NT2/D1 (cell line): Measurements from ENCODE around the gene CCN6.

Experiments
- SUZ12 ChIP-seq: IDR thresholded peaks from 2 replicates; pipeline ENCODE4 v1.6.1; 2011; ENCODE audit not compliant: insufficient read length, insufficient read depth; ENCODE audit errors: extremely low read depth
- YY1 ChIP-seq: IDR thresholded peaks from 2 replicates; pipeline ENCODE4 v1.6.1; 2011; ENCODE audit not compliant: insufficient read length, insufficient read depth
- ZNF274 ChIP-seq: IDR thresholded peaks from 2 replicates; pipeline ENCODE4 v1.6.1; 2011; ENCODE audit warnings: mild to moderate bottlenecking, low read depth, low read length

- TF ChIP-seq ZNF274 (no peak), YY1 (no peak), SUZ12 (no peak)
Measured at GRCh38 chr6:112058243-112059032, 4.5 kb downstream of the CCN6 start.
